Endodermal cell (in vitro differentiated cells): ENCODE results near the gene ZSWIM4. TPM values are rescaled to one million over a fixed set of nuclear protein-coding genes. Genes with fewer than 3 reads are reported as not detected.
"Not testable (repeated sequence)": the region's sequence is repeated elsewhere in the genome, so short reads cannot be mapped to it uniquely, and the experiment has no call there.

ENCODE experiments used
- DNase-seq: peaks from one replicate; pipeline ENCODE4 v3.0.0-alpha.2; 2017
- H3K27ac ChIP-seq: 2 replicates; pipeline ENCODE4 v1.5.1; 2013; ENCODE audit warnings: mild to moderate bottlenecking, low read depth, low read length, moderate library complexity
- H3K27me3 ChIP-seq: 2 replicates; pipeline ENCODE4 v1.6.1; 2013; ENCODE audit warnings: mild to moderate bottlenecking, low read length, moderate library complexity; ENCODE audit not compliant: insufficient read depth, control insufficient read depth, poor library complexity, severe bottlenecking
- H3K36me3 ChIP-seq: 2 replicates; pipeline ENCODE4 v1.7.0; 2013; ENCODE audit warnings: mild to moderate bottlenecking, low read length, moderate library complexity; ENCODE audit not compliant: control insufficient read depth, insufficient read depth
- H3K4me1 ChIP-seq: one replicate; pipeline ENCODE4 v1.7.0; 2013; ENCODE audit warnings: low read length; ENCODE audit not compliant: control insufficient read depth, insufficient read depth
- H3K4me3 ChIP-seq: 2 replicates; pipeline ENCODE4 v1.5.1; 2013; ENCODE audit warnings: mild to moderate bottlenecking, low read length, moderate library complexity
- H3K9ac ChIP-seq: 2 replicates; pipeline ENCODE4 v1.6.1; 2013; ENCODE audit warnings: mild to moderate bottlenecking, low read length, moderate library complexity; ENCODE audit not compliant: poor library complexity, severe bottlenecking; ENCODE audit errors: extremely low read depth
- H3K9me3 ChIP-seq: 2 replicates; pipeline ENCODE4 v1.6.1; 2013; ENCODE audit warnings: mild to moderate bottlenecking, low read length, moderate library complexity; ENCODE audit not compliant: control insufficient read depth
- H3K27ac Mint-ChIP-seq: 2 replicates; pipeline ENCODE4 v1.8.0; 2020; ENCODE audit warnings: mixed read lengths
- H3K27me3 Mint-ChIP-seq: 2 replicates; pipeline ENCODE4 v1.8.0; 2021; ENCODE audit warnings: mild to moderate bottlenecking, mixed read lengths; ENCODE audit not compliant: insufficient read depth
- H3K36me3 Mint-ChIP-seq: 2 replicates; pipeline ENCODE4 v1.8.0; 2020; ENCODE audit warnings: low read depth, mixed read lengths
- H3K4me1 Mint-ChIP-seq: 2 replicates; pipeline ENCODE4 v1.8.0; 2020; ENCODE audit warnings: mixed read lengths
- H3K4me3 Mint-ChIP-seq: 2 replicates; pipeline ENCODE4 v1.8.0; 2020; ENCODE audit warnings: mild to moderate bottlenecking, moderate library complexity, mixed read lengths
- H3K9me3 Mint-ChIP-seq: 2 replicates; pipeline ENCODE4 v1.8.0; 2020; ENCODE audit warnings: mild to moderate bottlenecking, mixed read lengths
- WGBS, 2 experiments: methylation state at CpG; one replicate each; pipeline versions ENCODE4 v1.1.5 to v1.1.7; 2013; ENCODE audit warnings: missing lambda C conversion rate in 2 of 2, mixed read lengths in 1 of 2; ENCODE audit not compliant: insufficient coverage in 1 of 2, insufficient read length in 1 of 2; 5-methylcytosine and 5-hydroxymethylcytosine counted together
- total RNA-seq, 2 donors: library from RNA; stranded (reverse); fragmentation: NEBNext Ultra II Directional in 1 of 2; extraction: Animal tissue kit (Norgen Biotek cat#: 25700) in 1 of 2; gene quantifications; 2 replicates in 1 of 2; 3 replicates in 1 of 2; pipeline ENCODE4 v1.2.1, GENCODE V29; 2021
- TF ChIP-seq, protein P1 (sequence below): fragments of 200-600 bp; sonication (generic); conservative IDR thresholded peaks from 2 replicates; pipeline ENCODE4 v1.5.0; 2021; ENCODE audit warnings: antibody characterized with exemption, mild to moderate bottlenecking

The ZSWIM4 gene
- total RNA-seq, 2 donors from 2014 or later: 30.0 to 41.9 TPM

DNA sequence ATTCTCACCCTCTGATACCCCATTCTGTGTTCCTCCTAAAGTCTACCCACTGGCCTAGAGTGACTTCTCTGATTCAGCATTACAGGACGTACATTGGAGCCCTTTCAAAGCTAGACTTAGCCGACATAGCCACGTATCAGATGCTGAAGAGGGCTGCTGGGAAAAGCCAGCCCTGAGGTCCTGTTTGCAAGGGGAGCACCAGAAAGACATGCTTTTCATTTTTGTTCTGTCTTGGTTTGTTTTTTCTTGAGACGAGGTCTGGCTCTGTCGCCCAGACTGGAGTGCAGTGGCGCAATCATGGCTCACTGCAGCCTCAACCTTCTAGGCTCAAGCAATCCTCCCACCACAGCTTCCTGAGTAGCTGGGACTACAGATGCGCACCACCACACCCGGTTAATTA, 6.3 kb upstream of the ZSWIM4 start:
- H3K27ac ChIP-seq: no peak overlapping the region

DNA sequence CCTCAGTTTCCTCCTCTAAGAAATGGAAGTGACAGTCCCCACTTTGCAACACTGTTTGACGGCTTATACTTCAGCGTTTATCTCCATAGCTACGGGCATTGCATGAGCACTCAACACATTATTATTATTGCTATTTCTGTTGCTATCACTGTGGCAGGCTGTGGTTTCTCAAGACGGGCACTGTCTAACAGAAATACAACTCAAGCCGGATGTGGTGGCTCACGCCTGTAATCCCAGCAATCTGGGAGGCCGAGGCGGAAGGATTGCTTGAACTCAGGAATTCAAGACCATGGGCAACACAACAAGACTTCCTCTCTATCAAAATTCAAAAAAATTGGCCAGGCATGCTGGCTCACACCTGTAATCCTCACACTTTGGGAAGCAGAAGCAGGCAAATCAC, 4.9 kb upstream of the ZSWIM4 start:
- Histone ChIP-seq H3K27me3 (no peaks in the 10 kb centered on the region), H3K4me1 (no peaks in the 10 kb centered on the region), H3K27ac (no peak overlapping the region), H3K9ac (no peak overlapping the region), H3K9me3 (no peaks in the 10 kb centered on the region), H3K4me3 (no peak overlapping the region), H3K36me3 (no peaks in the 10 kb centered on the region)
- no peak overlapping the region for H3K27ac Mint-ChIP-seq
- 91 to 98% methylated on average over 7 to 8 of the region's 8 CpGs for WGBS, 2 experiments
- peaks cover 3% of the 10 kb centered on the region for H3K4me1 Mint-ChIP-seq
- no peaks in the 10 kb centered on the region for H3K27me3 Mint-ChIP-seq
- H3K36me3 Mint-ChIP-seq: no peaks in the 10 kb centered on the region
- no peak overlapping the region for H3K4me3 Mint-ChIP-seq
- no peak for DNase-seq
- TF ChIP-seq, protein P1, sequence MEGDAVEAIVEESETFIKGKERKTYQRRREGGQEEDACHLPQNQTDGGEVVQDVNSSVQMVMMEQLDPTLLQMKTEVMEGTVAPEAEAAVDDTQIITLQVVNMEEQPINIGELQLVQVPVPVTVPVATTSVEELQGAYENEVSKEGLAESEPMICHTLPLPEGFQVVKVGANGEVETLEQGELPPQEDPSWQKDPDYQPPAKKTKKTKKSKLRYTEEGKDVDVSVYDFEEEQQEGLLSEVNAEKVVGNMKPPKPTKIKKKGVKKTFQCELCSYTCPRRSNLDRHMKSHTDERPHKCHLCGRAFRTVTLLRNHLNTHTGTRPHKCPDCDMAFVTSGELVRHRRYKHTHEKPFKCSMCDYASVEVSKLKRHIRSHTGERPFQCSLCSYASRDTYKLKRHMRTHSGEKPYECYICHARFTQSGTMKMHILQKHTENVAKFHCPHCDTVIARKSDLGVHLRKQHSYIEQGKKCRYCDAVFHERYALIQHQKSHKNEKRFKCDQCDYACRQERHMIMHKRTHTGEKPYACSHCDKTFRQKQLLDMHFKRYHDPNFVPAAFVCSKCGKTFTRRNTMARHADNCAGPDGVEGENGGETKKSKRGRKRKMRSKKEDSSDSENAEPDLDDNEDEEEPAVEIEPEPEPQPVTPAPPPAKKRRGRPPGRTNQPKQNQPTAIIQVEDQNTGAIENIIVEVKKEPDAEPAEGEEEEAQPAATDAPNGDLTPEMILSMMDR: no peak
- H3K9me3 Mint-ChIP-seq: no peaks in the 10 kb centered on the region

More for the DNA sequence above, 6.3 kb upstream of the ZSWIM4 start:
- Histone ChIP-seq H3K36me3 (no peaks in the 10 kb centered on the region), H3K27me3 (no peaks in the 10 kb centered on the region), H3K4me3 (no peak overlapping the region), H3K4me1 (no peaks in the 10 kb centered on the region), H3K9ac (no peak overlapping the region), H3K9me3 (no peaks in the 10 kb centered on the region)
- H3K9me3 Mint-ChIP-seq: no peaks in the 10 kb centered on the region
- TF ChIP-seq, protein P1: no peak
- H3K4me3 Mint-ChIP-seq: no peak overlapping the region
- no peak overlapping the region for H3K27ac Mint-ChIP-seq
- H3K4me1 Mint-ChIP-seq: peaks cover 6% of the 10 kb centered on the region
- 77 to 89% methylated on average over 8 of the region's 8 CpGs for WGBS, 2 experiments
- no peaks in the 10 kb centered on the region for H3K36me3 Mint-ChIP-seq
- DNase-seq: no peak
- peaks cover 2% of the 10 kb centered on the region for H3K27me3 Mint-ChIP-seq

DNA sequence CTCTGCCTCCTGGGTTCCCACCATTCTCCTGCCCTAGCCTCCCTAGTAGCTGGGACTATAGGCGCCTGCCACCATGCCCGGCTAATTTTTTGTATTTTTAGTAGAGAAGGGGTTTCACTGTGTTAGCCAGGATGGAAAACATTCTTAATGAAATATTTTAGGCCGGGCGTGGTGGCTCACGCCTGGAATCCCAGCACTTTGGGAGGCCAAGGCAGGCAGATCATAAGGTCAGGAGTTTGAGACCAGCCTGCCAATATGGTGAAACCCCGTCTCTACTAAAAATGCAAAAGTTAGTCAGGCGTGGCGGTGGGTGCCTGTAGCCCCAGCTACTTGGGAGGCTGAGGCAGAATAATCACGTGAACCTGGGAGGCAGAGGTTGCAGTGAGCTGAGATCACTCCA, 1.9 kb upstream of the ZSWIM4 start:
- H3K4me1 ChIP-seq, H3K9me3 ChIP-seq, DNase-seq, H3K36me3 ChIP-seq, H3K27ac ChIP-seq, H3K36me3 Mint-ChIP-seq, H3K9ac ChIP-seq, H3K27me3 Mint-ChIP-seq, H3K4me3 ChIP-seq, H3K9me3 Mint-ChIP-seq, H3K27me3 ChIP-seq, H3K27ac Mint-ChIP-seq: not testable (repeated sequence)
- Mint-ChIP-seq H3K4me1 (peaks cover 13% of the 10 kb centered on the region), H3K4me3 (peak overlapping the region; percentile 86)
- 94 to 97% methylated on average over 6 to 9 of the region's 9 CpGs for WGBS, 2 experiments

DNA sequence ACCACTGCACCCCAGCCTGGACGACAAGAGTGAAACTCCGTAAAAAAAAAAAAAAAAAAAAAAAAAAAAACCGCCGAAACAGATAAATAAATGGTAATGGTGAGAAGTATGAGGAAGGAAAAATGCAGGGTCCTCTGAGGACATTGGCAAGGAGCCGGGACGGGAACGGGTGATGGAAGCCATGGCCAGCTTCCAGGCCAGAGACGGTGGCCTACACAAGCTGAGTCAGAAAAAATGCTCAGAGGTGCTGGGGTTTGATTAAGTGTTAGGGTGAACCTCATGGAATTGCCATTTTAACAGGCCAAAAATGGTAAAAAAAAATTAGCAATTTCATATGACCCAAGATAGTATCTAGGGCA, 866 bp upstream of the ZSWIM4 start:
- Mint-ChIP-seq H3K9me3 (no peaks in the 10 kb centered on the region), H3K27ac (peak overlapping the region; percentile 99), H3K36me3 (peaks cover 6% of the 10 kb centered on the region), H3K27me3 (peaks cover 2% of the 10 kb centered on the region), H3K4me1 (peaks cover 13% of the 10 kb centered on the region), H3K4me3 (peak overlapping the region; percentile 86)
- Histone ChIP-seq H3K4me1 (peaks cover 5% of the 10 kb centered on the region), H3K27ac (peak overlapping the region; percentile 84), H3K9ac (peak overlapping the region; percentile 70), H3K36me3 (no peaks in the 10 kb centered on the region), H3K27me3 (no peaks in the 10 kb centered on the region), H3K4me3 (peak overlapping the region; percentile 87), H3K9me3 (no peaks in the 10 kb centered on the region)
- 63 to 85% methylated on average over 3 to 6 of the region's 8 CpGs for WGBS, 2 experiments
- no peak for DNase-seq
- TF ChIP-seq, protein P1: no peak
